GM18858 (cell line): ENCODE measurements around the gene TMEM185A.
"Not testable (repeated sequence)": the region's sequence is repeated elsewhere in the genome, so short reads cannot be mapped to it uniquely, and the experiment has no call there.

ENCODE experiments used
- ATAC-seq: cut with Tn5 transposase; IDR thresholded peaks from one replicate; pipeline ENCODE4 v1.9.1; 2021; ENCODE audit not compliant: unreplicated experiment

The TMEM185A gene

GRCh38 chrX:149555251-149555650, 76.3 kb downstream of the TMEM185A start:
- not testable (repeated sequence) for ATAC-seq

- ATAC-seq = not testable (repeated sequence)
These were observed 79.7 kb downstream of the TMEM185A start for GRCh38 chrX:149551939-149552248.

- not testable (repeated sequence) for ATAC-seq
These were observed 80.2 kb downstream of the TMEM185A start for GRCh38 chrX:149551245-149551938.

GRCh38 chrX:149550454-149550853, 81.1 kb downstream of the TMEM185A start:
- ATAC-seq = not testable (repeated sequence)

GRCh38 chrX:149549701-149550100, 81.9 kb downstream of the TMEM185A start, which contains the start of gene HSFX3:
Gene HSFX3, minus strand, starts transcription at chrX:149549924. Its CDS starts 72 bp downstream, at chrX:149549852.
- not testable (repeated sequence) for ATAC-seq

GRCh38 chrX:149547782-149548181, 83.8 kb downstream of the TMEM185A start:
- not testable (repeated sequence) for ATAC-seq

- ATAC-seq = not testable (repeated sequence)
These were observed 84.6 kb downstream of the TMEM185A start for GRCh38 chrX:149546962-149547361.
